ENCODE results near the gene ABCA2. TPM values are rescaled to one million over a fixed set of nuclear protein-coding genes. Genes with fewer than 3 reads are reported as not detected.
A peak's percentile ranks its signal among the peaks of the same experiment; 100 is the strongest.

The ABCA2 gene
- total and polyA plus RNA-seq, 12 donors = 2.9 to 150 (median 31.5) TPM

- intact Hi-C loops (cut with DNase I) = no loop called here
- TF ChIP-seq POLR2A (IDR thresholded peaks at IDR 0.05) (no peak), CTCF (IDR thresholded peaks at IDR 0.05) (no peak)
- Histone ChIP-seq H3K27me3 (peaks cover 19% of the 10 kb centered on the region), H3K36me3 (replicated peaks in 1 of 2) (no peaks in the 10 kb centered on the region), H3K27ac (no peak overlapping the region), H3K9me3 (replicated peaks in 1 of 3) (no peaks in the 10 kb centered on the region), H3K4me1 (replicated peaks in 1 of 2) (no peaks in the 10 kb centered on the region), H3K4me3 (no peak overlapping the region)
- 55 to 59% (median 57%) methylated on average over 10 to 29 of the region's 29 CpGs; no CpG with 5 or more reads in 1 of the 4 donors for WGBS, 4 donors
- no peak for DNase-seq
Measured at GRCh38 chr9:136984464-136985026, 43.5 kb downstream of the ABCA2 start.

GRCh38 chr9:136983656-136984314 lies 44.3 kb downstream of the ABCA2 start:
- H3K4me3 ChIP-seq = no peak overlapping the region
- intact Hi-C loops (cut with DNase I) = no loop called here

DNA sequence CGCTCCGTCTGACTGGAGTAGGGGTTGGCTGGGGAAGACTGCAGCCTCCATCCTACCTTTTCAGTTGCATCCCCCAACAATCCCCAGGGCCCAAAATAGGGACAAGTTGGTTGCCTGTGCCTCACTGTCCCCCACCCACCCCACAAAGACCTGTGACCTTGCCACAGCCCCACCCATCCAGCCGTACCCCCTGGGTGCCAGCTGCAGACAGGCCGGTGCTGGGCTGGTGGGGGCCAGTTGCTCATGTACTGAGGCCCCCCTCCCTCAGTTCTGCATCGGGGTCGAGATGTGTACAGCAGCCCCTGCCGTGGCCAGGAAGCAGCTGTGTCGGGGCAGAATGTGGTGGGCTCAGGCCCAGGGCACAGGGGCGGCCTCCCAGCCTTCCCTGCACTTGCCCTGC lies 44.9 kb downstream of the ABCA2 start:
- 83 to 92% (median 84%) methylated on average over 2 to 9 of the region's 9 CpGs for WGBS, 4 donors
- Histone ChIP-seq H3K36me3 (replicated peaks in 1 of 2) (no peaks in the 10 kb centered on the region), H3K4me3 (no peak overlapping the region), H3K27ac (no peak overlapping the region), H3K4me1 (replicated peaks in 1 of 2) (peaks cover 0 to under 1% of the 10 kb centered on the region in 2 donors), H3K9me3 (replicated peaks in 1 of 3) (no peaks in the 10 kb centered on the region), H3K27me3 (peaks cover 19% of the 10 kb centered on the region)
- intact Hi-C loops (cut with DNase I) = no loop called here
- DNase-seq = no peak
- TF ChIP-seq POLR2A (IDR thresholded peaks at IDR 0.05) (no peak), CTCF (IDR thresholded peaks at IDR 0.05) (no peak)

More at GRCh38 chr9:136983656-136984314, 44.3 kb downstream of the ABCA2 start:
- Histone ChIP-seq H3K36me3 (replicated peaks in 1 of 2) (no peaks in the 10 kb centered on the region), H3K27me3 (peaks cover 19% of the 10 kb centered on the region), H3K9me3 (replicated peaks in 1 of 3) (no peaks in the 10 kb centered on the region), H3K4me1 (replicated peaks in 1 of 2) (no peaks in the 10 kb centered on the region), H3K27ac (no peak overlapping the region)
- DNase-seq = no peak
- 76 to 87% (median 78%) methylated on average over 10 to 11 of the region's 11 CpGs for WGBS, 4 donors
- TF ChIP-seq CTCF (IDR thresholded peaks at IDR 0.05) = no peak
- TF ChIP-seq POLR2A (IDR thresholded peaks at IDR 0.05) = no peak

GRCh38 chr9:136982232-136983051 lies 45.6 kb downstream of the ABCA2 start, which contains the start of gene LCNL1:
TSS of gene LCNL1 (plus strand) at chr9:136982993. CDS start at chr9:136983587, 594 bp downstream.
- TF ChIP-seq POLR2A (IDR thresholded peaks at IDR 0.05) (no peak), CTCF (IDR thresholded peaks at IDR 0.05) (no peak)
- Histone ChIP-seq H3K9me3 (replicated peaks in 1 of 3) (no peaks in the 10 kb centered on the region), H3K4me1 (replicated peaks in 1 of 2) (peaks cover 0 to 7% of the 10 kb centered on the region in 2 donors), H3K4me3 (no peak within 1 kb of the TSS), H3K36me3 (replicated peaks in 1 of 2) (no peaks in the 10 kb centered on the region), H3K27ac (peak within 1 kb of the TSS in 1 of 5 donors; percentile 68), H3K27me3 (peaks cover 19% of the 10 kb centered on the region)
- no peak for DNase-seq
- 77 to 90% (median 83%) methylated on average over 2 to 18 of the region's 18 CpGs for WGBS, 4 donors
- intact Hi-C loops (cut with DNase I) = no loop called here
